GM04503 (cell line): ENCODE data around the gene MTA1.

Source experiments
- DNase-seq: peaks from one replicate; pipeline ENCODE4 v3.0.0-alpha.2; 2012; ENCODE audit warnings: low read depth

MTA1 gene

DNA sequence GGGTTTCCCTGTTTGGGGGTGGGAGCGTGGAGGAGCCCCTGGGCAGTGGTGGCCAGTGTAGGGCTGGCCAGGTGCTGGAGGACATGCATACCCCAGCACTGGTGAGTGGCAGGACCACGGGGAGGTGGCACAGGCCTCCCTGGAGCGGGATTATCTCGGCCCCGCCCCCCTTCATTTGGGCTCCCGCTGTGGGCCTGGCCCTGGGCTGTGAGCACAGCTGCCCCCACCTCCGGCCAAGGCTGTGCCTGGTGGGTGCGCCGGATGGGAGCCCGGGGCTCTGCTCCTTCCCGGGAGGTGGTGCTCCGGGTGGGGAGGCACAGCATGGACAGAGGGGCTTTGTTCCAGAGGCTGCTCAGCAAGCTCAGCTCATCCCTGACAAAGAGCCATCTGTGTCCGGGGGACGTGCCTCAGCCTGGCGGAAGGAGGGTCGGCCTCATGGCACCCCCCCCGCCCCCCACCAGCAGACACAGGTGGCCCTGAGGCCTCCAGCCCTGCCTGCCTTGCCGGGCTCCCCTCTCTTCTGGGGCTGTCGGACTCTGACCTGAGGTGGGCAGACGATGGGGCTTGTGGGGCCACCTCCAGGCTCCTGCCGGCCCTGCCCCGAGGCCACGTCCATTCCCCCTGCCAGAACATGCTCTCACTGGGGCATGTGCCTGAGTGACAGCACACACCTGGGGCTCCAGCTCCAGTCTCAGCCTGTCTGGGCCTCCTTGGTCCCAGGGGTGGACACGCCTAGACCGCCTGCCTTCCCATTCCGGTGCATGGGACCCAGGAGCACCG lies 79.8 kb downstream of the MTA1 start:
- no peak for DNase-seq

GRCh38 chr14:105500036-105500725 lies 80.6 kb downstream of the MTA1 start:
- no peak for DNase-seq

GRCh38 chr14:105500726-105501101 lies 81.1 kb downstream of the MTA1 start:
- DNase-seq = no peak

- no peak for DNase-seq
Measured at GRCh38 chr14:105501504-105502291, 82.1 kb downstream of the MTA1 start.

GRCh38 chr14:105502446-105503295 lies 83.0 kb downstream of the MTA1 start:
- no peak for DNase-seq

DNA sequence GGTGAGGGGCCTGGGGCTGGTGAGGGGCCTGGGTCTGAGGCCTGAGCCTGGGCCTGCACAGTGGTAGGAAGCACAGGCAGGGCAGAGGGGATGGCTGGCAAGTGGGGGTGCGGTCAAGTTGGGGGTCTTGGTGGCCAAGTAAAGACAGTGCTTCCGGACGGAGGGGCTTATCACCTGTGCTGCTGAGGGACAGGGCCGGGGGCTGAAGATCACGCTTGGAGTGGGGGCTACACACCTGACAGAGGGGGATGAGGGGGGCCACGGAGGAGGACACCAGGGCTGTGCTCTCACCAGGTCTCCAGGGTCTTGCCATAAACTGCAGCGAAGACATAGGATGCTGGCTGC lies 83.6 kb downstream of the MTA1 start:
- DNase-seq = no peak

DNA sequence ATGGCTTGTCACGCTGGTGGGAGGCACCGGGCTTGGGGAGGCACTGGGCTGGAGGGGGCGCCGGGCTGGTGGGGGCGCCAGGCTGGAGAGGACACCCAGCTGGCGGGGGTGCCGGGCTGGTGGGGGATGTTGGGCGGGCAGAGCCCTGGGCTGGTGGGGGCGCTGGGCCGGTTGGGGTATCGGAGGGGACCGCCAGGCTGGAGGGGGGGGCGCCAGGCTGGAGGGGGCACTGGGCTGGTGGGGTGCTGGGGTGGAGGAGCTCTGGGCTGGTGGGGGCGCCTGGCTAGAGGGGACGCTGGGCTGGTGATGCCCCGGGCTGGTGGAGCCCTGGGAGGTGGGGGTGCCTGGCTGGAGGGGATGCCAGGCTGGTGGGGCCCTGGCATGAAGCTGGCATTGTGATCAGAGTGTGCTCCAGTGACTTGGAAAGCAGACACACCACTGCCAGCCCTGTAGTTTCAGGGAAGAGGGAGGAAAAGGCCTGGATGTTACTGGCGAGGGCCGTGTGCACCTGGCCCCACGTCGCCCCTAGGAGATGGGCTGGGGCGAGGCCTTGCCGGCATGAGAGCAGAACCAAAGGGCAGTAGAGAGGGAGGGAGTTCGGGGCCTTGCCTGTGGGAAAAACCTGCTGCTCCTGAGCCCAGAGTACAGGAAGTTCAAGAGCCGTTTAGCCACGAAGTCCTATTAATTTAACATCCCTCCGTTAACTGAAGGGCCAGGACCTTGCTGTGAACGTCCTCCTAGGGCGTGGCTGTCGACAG lies 84.5 kb downstream of the MTA1 start:
- no peak for DNase-seq

- DNase-seq = no peak
Measured at GRCh38 chr14:105505101-105505500, 85.5 kb downstream of the MTA1 start.

DNA sequence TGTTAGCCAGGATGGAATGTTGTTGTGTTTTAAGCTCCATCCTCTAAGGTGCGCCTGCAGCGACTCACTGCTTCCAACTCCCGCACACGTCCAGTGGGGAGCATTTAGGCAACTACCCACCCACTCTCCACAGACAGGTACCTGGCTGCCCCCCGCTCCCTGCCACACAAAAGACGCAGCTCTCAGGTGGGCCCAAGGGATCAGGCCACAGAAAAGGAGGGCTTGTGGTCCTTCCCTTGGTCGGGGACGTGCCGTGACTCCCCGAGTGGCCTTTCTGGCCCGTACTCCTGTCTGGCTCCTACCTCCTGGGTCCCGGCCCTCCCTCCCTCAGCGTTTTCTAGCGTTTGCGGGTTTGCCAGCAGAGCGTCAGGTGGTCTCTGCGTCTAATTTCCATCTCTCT lies 87.6 kb downstream of the MTA1 start:
- DNase-seq = no peak

DNA sequence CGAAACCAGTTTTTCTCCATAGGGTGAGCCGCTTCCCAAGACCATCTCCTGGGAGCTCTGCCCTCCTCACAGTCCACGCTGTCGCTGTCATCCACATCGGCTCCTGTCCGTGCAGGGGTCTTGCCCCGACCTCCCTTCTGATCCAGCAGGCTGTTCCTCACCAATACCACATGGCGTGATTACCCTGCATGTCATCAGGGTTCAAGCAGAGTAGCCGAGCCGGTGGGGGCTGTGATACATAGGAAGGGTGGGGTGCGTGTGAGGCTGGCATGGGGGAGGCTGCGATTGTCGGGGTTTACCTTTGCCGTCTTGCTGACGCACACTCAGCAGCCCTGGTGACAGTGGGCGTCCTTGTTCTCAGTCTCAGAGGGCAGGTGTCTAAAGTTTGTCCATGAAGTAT lies 88.4 kb downstream of the MTA1 start:
- DNase-seq = no peak

- no peak for DNase-seq
Measured at GRCh38 chr14:105508601-105509000, 89.0 kb downstream of the MTA1 start.

DNA sequence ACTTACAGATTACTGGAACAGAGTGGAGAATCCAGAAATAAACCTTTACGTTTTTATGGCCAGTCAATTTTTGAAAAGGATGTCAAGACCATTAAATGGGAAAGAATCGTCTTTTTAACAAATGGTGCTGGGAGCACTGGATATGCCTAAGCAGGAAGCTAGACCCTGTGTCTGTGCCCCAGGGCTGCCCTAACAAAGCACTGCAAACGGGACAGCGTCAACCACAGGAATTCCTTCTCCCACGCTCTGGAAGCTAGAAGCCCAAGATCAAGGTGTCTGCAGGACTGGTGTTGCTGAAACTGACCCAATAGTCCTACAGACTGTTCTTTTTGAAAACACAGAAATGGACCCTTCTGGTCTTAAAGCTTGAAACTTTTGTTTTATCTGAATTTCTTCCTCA lies 97.5 kb downstream of the MTA1 start:
- no peak for DNase-seq

- no peak for DNase-seq
Measured at GRCh38 chr14:105519946-105520698, 100.5 kb downstream of the MTA1 start.
